ENCODE measurements around the gene MAF.

Gene MAF

DNA sequence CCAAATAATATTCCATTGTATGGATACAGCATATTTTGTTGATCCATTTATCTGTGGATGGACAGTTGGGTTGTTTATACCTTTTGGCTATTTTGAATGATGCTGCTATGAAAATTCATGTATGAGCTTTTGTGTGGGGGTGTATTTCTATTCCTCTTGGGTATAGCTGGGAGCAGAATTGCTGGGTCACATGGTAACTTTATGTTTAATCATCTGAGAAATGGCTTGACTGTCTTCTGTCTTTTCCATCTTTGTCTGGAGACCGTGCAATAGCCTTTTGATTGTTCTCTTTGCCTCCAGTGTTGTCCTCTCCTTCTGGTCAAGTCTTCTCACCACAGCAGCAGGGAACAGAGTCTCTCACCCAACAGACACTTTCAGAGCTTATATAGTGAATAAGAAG is 20.5 kb upstream of the MAF start:
- in situ Hi-C loops (cut with MboI; ENCODE audit: low pct_unique_long_range_greater_than_20kb, low sequenced_read_pairs, unreplicated experiment): loop anchor here (25.0 kb wide), 2 partner anchors 934 to 1109 kb away; no protein-coding TSS in a partner anchor
- DNase-seq (ENCODE audit: low spot score): no peak
- no peak for TF ChIP-seq CTCF (IDR thresholded peaks at IDR 0.05; ENCODE audit: extremely low read depth, insufficient read depth, missing control alignments)

DNA sequence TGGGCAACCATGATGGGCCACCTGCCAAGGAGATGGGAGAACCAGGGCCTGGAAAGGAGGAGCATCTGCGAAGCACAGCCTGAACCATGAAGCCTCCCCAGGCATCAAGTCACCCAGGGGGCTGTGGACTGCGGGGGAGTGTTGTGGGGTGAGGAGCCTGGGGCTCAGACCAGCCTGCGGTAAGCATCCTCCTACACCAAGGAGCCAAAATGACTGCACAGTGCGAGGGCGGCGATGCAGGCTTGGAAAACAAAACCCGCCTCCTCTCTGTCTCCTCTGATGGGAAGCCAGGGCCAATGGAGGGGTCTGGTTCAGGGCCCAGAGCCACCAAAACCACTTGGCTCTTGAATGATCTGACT is 18.1 kb upstream of the MAF start:
- TF ChIP-seq CTCF (IDR thresholded peaks at IDR 0.05; ENCODE audit: extremely low read depth, insufficient read depth, missing control alignments): no peak
- in situ Hi-C loops (cut with MboI; ENCODE audit: low pct_unique_long_range_greater_than_20kb, low sequenced_read_pairs, unreplicated experiment): loop anchor here (25.0 kb wide), 2 partner anchors 931 to 1106 kb away; no protein-coding TSS in a partner anchor
- no peak for DNase-seq (ENCODE audit: low spot score)

GRCh38 chr16:79618041-79618691 is 17.6 kb upstream of the MAF start:
- in situ Hi-C loops (cut with MboI; ENCODE audit: low pct_unique_long_range_greater_than_20kb, low sequenced_read_pairs, unreplicated experiment): loop anchor here (25.0 kb wide), 2 partner anchors 931 to 1106 kb away; no protein-coding TSS in a partner anchor
- no peak for TF ChIP-seq CTCF (IDR thresholded peaks at IDR 0.05; ENCODE audit: extremely low read depth, insufficient read depth, missing control alignments)
- DNase-seq (ENCODE audit: low spot score): no peak

DNA sequence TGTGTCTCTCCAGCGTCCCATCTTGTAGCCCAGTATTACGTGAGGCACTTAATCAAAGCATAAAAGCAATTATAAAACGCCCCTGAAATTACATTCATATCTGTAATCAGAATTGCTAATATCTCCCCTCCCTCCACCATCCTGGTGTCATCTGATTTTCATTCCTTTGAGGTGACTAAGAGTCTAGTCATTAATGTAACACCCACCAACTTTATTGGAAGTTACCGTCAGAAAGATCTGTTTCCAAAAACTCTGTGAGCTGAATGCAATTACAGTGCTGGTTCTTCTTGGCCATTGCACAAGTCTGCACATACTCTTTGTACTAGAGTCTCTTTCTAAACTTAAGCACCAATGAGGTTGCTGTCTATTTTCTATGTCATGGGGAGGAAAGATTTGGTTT is 12.5 kb upstream of the MAF start:
- TF ChIP-seq CTCF (IDR thresholded peaks at IDR 0.05; ENCODE audit: extremely low read depth, insufficient read depth, missing control alignments): no peak
- in situ Hi-C loops (cut with MboI; ENCODE audit: low pct_unique_long_range_greater_than_20kb, low sequenced_read_pairs, unreplicated experiment): loop anchor here (25.0 kb wide), 2 partner anchors 926 to 1101 kb away; no protein-coding TSS in a partner anchor

DNA sequence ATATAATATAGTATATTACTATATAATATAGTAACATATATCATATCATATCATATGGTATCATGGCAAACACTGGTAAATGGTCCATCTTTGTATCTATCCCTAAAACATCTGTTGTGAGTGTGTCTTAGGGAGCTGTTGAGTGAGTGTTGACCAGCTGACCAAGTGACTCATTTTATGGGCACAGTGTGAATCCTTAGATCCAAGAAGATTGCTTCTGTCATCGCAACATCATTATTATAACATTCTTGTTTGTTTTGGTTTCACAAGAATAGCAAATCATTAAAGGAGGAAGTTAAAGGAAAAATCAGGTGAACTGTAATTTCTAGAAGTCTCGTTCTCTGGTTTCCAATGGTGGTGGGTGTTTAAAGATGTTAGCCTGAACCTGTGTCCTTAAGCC is 11.7 kb upstream of the MAF start:
- DNase-seq (ENCODE audit: low spot score): no peak
- TF ChIP-seq CTCF (IDR thresholded peaks at IDR 0.05; ENCODE audit: extremely low read depth, insufficient read depth, missing control alignments): no peak
- in situ Hi-C loops (cut with MboI; ENCODE audit: low pct_unique_long_range_greater_than_20kb, low sequenced_read_pairs, unreplicated experiment): loop anchor here (25.0 kb wide), 2 partner anchors 925 to 1100 kb away; no protein-coding TSS in a partner anchor

More for the DNA sequence above, 12.5 kb upstream of the MAF start:
- DNase-seq (ENCODE audit: low spot score): no peak

DNA sequence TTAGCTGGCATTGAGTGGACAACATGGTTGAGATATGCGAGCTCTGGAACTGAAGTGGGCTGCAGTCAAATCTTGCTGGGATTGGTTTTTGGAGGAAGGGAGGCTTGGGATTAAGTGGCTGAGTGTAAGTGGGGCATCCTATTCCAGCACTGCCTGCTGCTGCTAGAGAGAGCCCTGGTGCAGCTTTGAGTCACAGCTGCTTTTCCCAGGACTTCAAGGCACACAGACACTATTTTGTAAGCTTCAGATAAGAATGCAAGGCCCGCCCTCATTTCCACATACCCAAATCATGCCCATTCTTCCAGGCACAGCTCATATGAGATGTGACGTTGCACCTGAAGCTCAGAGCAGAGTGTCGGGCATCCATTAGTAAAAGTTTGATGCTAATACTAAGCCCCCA is 10.2 kb upstream of the MAF start:
- TF ChIP-seq CTCF (IDR thresholded peaks at IDR 0.05; ENCODE audit: extremely low read depth, insufficient read depth, missing control alignments): no peak
- DNase-seq (ENCODE audit: low spot score): no peak
- in situ Hi-C loops (cut with MboI; ENCODE audit: low pct_unique_long_range_greater_than_20kb, low sequenced_read_pairs, unreplicated experiment): loop anchor here (25.0 kb wide), 2 partner anchors 923 to 1098 kb away; no protein-coding TSS in a partner anchor

Data from GM13977 (cell line).